MG63 (cell line): Measurements from ENCODE around the gene MACROH2A1. TPM values are rescaled to one million over a fixed set of nuclear protein-coding genes. Genes with fewer than 3 reads are reported as not detected.

Source experiments
- DNase-seq: peaks from one replicate; pipeline ENCODE4 v3.0.0-alpha.2; 2020
- H3K27me3 ChIP-seq: fragments of 250-450 bp; sonication (Bioruptor Pico); 2 replicates; pipeline ENCODE4 v1.5.1; 2020; ENCODE audit warnings: mild to moderate bottlenecking, moderate library complexity
- H3K36me3 ChIP-seq: fragments of 250-450 bp; sonication (Bioruptor Pico); 2 replicates; pipeline ENCODE4 v1.5.1; 2020; ENCODE audit warnings: mild to moderate bottlenecking, moderate library complexity
- H3K4me3 ChIP-seq: fragments of 250-450 bp; sonication (Bioruptor Pico); 2 replicates; pipeline ENCODE4 v1.5.1; 2020; ENCODE audit warnings: mild to moderate bottlenecking, moderate library complexity
- H3K9me3 ChIP-seq: fragments of 250-450 bp; sonication (Bioruptor Pico); 2 replicates; pipeline ENCODE4 v1.5.1; 2020; ENCODE audit warnings: mild to moderate bottlenecking, moderate library complexity
- total RNA-seq: library from RNA; depleted of rRNA; stranded (reverse); fragments of >200 nt; shearing (Covaris generic); gene quantifications from 2 replicates; pipeline ENCODE4 v1.2.3, GENCODE V29; 2014; ENCODE audit warnings: low replicate concordance

The MACROH2A1 gene
- total RNA-seq, 1 experiment from 2014 or later = 404 TPM

GRCh38 chr5:135323227-135323626, 75.8 kb downstream of the MACROH2A1 start:
- no peak for DNase-seq

DNA sequence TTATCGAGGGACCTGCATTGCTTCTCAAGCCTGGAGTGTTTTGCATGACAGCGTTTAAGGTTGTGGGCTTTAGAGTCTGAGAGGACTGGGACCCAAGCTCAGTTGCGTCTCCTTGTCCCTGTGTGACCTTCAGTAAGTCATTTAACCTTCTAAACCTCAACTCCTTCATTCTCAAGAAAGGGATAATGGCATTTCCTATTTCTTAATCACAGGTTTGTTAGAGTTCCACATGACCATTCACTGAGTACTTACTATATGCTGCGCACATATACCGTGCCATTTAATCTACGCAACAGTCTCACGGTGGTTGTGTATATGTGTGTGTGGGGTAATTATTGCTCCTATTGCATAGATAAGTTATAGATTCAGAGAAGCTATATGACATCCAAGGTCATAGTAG, 76.3 kb downstream of the MACROH2A1 start:
- no peak overlapping the region for H3K4me3 ChIP-seq
- DNase-seq = no peak
- H3K27me3 ChIP-seq = no peaks in the 10 kb centered on the region
- no peaks in the 10 kb centered on the region for H3K36me3 ChIP-seq
- no peaks in the 10 kb centered on the region for H3K9me3 ChIP-seq

More at GRCh38 chr5:135323227-135323626, 75.8 kb downstream of the MACROH2A1 start:
- Histone ChIP-seq H3K36me3 (no peaks in the 10 kb centered on the region), H3K4me3 (no peak overlapping the region), H3K9me3 (no peaks in the 10 kb centered on the region), H3K27me3 (no peaks in the 10 kb centered on the region)

- H3K36me3 ChIP-seq = no peaks in the 10 kb centered on the region
- no peaks in the 10 kb centered on the region for H3K27me3 ChIP-seq
- no peak for DNase-seq
- H3K4me3 ChIP-seq = no peak overlapping the region
- H3K9me3 ChIP-seq = no peaks in the 10 kb centered on the region
Observed at GRCh38 chr5:135322271-135322670, 76.8 kb downstream of the MACROH2A1 start.

GRCh38 chr5:135320718-135321484, 78.1 kb downstream of the MACROH2A1 start:
- DNase-seq = no peak
- H3K4me3 ChIP-seq = no peak overlapping the region
- no peaks in the 10 kb centered on the region for H3K27me3 ChIP-seq
- H3K36me3 ChIP-seq = no peaks in the 10 kb centered on the region
- H3K9me3 ChIP-seq = no peaks in the 10 kb centered on the region

- no peak for DNase-seq
- H3K27me3 ChIP-seq = no peaks in the 10 kb centered on the region
Observed at GRCh38 chr5:135319928-135320606, 79.0 kb downstream of the MACROH2A1 start.

GRCh38 chr5:135319458-135319857, 79.6 kb downstream of the MACROH2A1 start:
- H3K4me3 ChIP-seq = no peak overlapping the region
- no peaks in the 10 kb centered on the region for H3K36me3 ChIP-seq
- DNase-seq = no peak
- no peaks in the 10 kb centered on the region for H3K9me3 ChIP-seq
- no peaks in the 10 kb centered on the region for H3K27me3 ChIP-seq

More at GRCh38 chr5:135319928-135320606, 79.0 kb downstream of the MACROH2A1 start:
- Histone ChIP-seq H3K36me3 (no peaks in the 10 kb centered on the region), H3K4me3 (no peak overlapping the region), H3K9me3 (no peaks in the 10 kb centered on the region)

- Histone ChIP-seq H3K36me3 (no peaks in the 10 kb centered on the region), H3K9me3 (no peaks in the 10 kb centered on the region), H3K4me3 (no peak overlapping the region), H3K27me3 (no peaks in the 10 kb centered on the region)
- DNase-seq = no peak
Observed at GRCh38 chr5:135318924-135319323, 80.1 kb downstream of the MACROH2A1 start.

GRCh38 chr5:135318037-135318436, 81.0 kb downstream of the MACROH2A1 start:
- H3K36me3 ChIP-seq = no peaks in the 10 kb centered on the region
- no peak for DNase-seq
- H3K27me3 ChIP-seq = no peaks in the 10 kb centered on the region
- no peaks in the 10 kb centered on the region for H3K9me3 ChIP-seq
- H3K4me3 ChIP-seq = no peak overlapping the region

GRCh38 chr5:135317286-135317685, 81.7 kb downstream of the MACROH2A1 start:
- H3K27me3 ChIP-seq = no peaks in the 10 kb centered on the region
- no peaks in the 10 kb centered on the region for H3K36me3 ChIP-seq
- no peaks in the 10 kb centered on the region for H3K9me3 ChIP-seq
- no peak overlapping the region for H3K4me3 ChIP-seq
- DNase-seq = no peak

DNA sequence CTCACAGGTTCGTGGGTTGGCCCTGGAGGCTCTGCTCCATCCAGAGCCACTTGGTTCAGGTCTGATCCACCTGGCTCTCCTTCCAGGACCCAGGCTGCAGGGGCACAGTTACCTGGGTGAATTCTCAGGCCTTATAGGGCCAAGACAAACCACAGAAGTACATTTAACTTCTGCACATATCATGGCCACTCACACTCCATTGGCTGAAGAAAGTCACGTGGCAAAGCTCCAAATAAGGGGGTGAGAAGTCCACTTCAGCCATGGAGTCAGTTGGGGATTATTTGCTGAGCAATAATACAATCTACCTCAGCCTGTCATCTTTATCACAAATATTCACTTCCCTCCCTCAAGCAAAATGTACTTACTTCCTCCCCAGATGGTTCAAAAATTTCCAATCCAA, 83.6 kb downstream of the MACROH2A1 start:
- Histone ChIP-seq H3K9me3 (no peaks in the 10 kb centered on the region), H3K4me3 (no peak overlapping the region), H3K36me3 (no peaks in the 10 kb centered on the region), H3K27me3 (no peaks in the 10 kb centered on the region)
- DNase-seq = no peak

DNA sequence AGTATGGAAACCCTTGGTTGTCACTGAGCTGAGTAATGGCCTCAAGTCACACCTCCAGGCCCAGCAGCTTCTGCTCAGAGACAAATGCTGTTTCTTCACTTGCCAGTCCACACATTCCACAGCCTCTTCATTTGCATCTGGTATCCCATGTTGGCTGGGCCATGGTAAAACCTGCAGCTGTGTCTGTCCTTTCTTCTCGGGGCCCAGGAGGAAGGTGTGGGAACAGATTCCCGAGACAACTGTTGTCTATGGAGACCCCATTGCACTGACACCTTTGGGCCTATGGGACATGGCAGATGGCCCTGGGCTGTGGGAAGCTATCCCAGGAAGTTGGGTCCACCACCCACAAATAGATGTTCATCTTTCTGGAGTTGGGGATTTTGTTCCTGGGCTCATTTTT, 85.1 kb downstream of the MACROH2A1 start:
- no peak overlapping the region for H3K4me3 ChIP-seq
- no peaks in the 10 kb centered on the region for H3K27me3 ChIP-seq
- DNase-seq = no peak
- no peaks in the 10 kb centered on the region for H3K36me3 ChIP-seq
- H3K9me3 ChIP-seq = no peaks in the 10 kb centered on the region

DNA sequence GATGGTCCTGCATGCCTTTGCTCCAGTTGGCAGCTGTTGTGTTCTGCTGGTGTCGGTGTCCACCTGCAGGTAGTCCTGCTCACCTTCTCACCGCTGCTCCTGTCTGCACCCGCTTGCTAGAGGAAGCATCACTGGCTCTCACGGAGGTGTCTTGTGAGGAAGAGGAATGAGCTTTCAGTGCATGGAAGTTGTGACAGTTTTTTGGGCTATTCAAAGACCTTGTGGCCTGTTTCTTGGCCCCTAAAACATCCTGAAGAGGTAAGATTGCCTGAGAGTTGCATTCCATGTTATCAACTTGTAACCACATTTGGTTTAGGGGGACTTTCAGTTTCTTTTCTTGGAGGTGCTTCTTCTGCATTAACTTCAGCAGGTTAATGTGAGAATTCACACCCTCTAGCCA, 85.6 kb downstream of the MACROH2A1 start:
- H3K36me3 ChIP-seq = no peaks in the 10 kb centered on the region
- H3K4me3 ChIP-seq = no peak overlapping the region
- H3K27me3 ChIP-seq = no peaks in the 10 kb centered on the region
- no peaks in the 10 kb centered on the region for H3K9me3 ChIP-seq
- no peak for DNase-seq

DNA sequence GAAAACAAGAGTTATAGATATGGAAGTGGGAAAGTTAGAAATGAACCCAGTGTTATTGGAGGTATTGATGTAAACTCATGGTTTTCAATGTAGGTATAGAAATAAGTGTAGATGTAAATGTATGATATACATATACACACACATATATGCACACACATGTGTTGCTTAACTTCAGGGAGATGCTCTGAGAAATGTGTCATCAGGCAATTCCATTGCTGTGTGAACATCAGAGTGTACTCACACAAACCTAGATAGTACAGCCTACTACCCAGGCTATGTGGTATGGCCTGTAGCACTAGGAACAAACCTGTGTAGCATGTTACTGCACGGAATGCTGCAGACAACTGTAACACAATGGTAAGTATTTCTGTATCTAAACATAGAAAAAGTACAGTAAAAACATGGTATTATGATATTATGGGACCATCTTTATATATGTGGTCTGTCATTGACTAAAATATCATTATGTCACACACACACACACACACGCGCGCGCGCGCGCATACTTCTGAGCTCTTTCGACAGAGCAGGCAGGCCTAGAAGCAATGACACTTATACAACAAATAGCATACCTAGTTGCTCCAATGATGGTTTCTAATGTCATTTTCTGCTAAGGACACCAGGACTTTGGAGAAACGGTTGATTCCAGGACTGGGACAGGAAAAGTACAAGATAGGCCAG, 86.6 kb downstream of the MACROH2A1 start:
- Histone ChIP-seq H3K4me3 (no peak overlapping the region), H3K27me3 (no peaks in the 10 kb centered on the region), H3K9me3 (no peaks in the 10 kb centered on the region), H3K36me3 (no peaks in the 10 kb centered on the region)
- no peak for DNase-seq

GRCh38 chr5:135310328-135310989, 88.6 kb downstream of the MACROH2A1 start:
- no peaks in the 10 kb centered on the region for H3K9me3 ChIP-seq
- peak; percentile 61 for DNase-seq
- no peak overlapping the region for H3K4me3 ChIP-seq
- no peaks in the 10 kb centered on the region for H3K27me3 ChIP-seq
- no peaks in the 10 kb centered on the region for H3K36me3 ChIP-seq

GRCh38 chr5:135309391-135310327, 89.4 kb downstream of the MACROH2A1 start:
- Histone ChIP-seq H3K36me3 (no peaks in the 10 kb centered on the region), H3K27me3 (no peaks in the 10 kb centered on the region), H3K9me3 (no peaks in the 10 kb centered on the region), H3K4me3 (no peak overlapping the region)
- peak; percentile 42 for DNase-seq

DNA sequence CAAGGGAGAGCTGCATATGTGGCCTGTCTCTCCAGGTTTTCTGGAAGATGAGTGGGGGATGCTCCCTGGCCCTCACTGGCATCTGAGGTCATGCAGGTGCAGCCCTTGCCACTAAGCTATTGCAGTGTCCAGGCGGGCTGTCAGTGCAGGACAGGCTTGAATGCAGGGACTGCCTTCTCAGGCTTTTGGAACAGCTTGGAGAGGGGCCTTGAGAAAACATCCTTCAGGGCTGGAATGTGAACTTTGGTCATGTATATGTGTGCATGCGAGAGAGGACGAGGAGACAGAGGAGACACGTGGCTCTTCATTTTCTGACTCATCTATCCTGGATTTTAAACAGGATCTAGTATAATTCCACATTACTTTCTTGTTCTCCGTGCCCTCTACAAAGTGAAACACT, 90.3 kb downstream of the MACROH2A1 start:
- no peaks in the 10 kb centered on the region for H3K36me3 ChIP-seq
- no peaks in the 10 kb centered on the region for H3K9me3 ChIP-seq
- no peaks in the 10 kb centered on the region for H3K27me3 ChIP-seq
- peak; percentile 67 for DNase-seq
- no peak overlapping the region for H3K4me3 ChIP-seq
